GM12892 (cell line): ENCODE data around the gene KATNIP.

ENCODE experiments used
- POLR2A ChIP-seq: IDR thresholded peaks from 2 replicates; pipeline ENCODE4 v1.6.1; 2011; ENCODE audit warnings: low read depth, low read length, control low read depth
- POLR2AphosphoS5 ChIP-seq: IDR thresholded peaks from 2 replicates; pipeline ENCODE4 v1.6.1; 2011; ENCODE audit warnings: low read depth, low read length, control low read depth

DNA sequence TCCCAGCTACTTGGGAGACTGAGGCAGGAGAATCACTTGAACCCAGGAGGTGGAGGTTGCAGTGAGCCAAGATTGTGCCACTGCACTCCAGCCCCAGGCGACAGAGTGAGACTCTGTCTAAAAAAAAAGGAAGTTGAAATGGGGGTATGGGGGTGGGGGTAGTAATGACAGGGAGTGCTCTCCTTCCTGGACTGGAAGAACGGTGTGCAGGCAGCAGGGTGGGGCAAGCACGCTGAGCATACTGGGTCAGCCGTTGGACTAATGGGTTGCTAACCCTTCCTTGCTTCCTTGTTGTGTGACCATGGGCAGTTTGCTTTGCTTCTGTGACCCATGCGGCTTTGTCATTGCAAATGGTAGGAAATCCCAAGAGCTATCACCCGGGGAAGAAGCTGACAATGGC is 16.5 kb downstream of the KATNIP start:
- TF ChIP-seq POLR2A, result no peak
- TF ChIP-seq POLR2AphosphoS5, result no peak
